Endothelial cell of umbilical vein (primary cell): ENCODE measurements around the gene METTL16. TPM values are rescaled to one million over a fixed set of nuclear protein-coding genes. Genes with fewer than 3 reads are reported as not detected.

ENCODE experiments used
- BruUV-seq: library from RNA; stranded (reverse); fragments of 400-500 nt; replicated peaks from 2 replicates; lab custom pipeline; 2021; lab: Mats Ljungman, UMichigan
- CTCF ChIA-PET: fragments of 300-600, 350-600 bp; sonication (Branson Sonifier 250); formaldehyde crosslinking; loops from one replicate; lab custom pipeline; 2021; ENCODE audit warnings: antibody characterized with exemption, inconsistent platforms; lab: Charles Lee
- POLR2A ChIA-PET: fragments of 300-600, 350-600 bp; sonication (Branson Sonifier 250); formaldehyde crosslinking; loops from one replicate; lab custom pipeline; 2021; ENCODE audit warnings: antibody characterized with exemption, inconsistent platforms; lab: Charles Lee
- DNase-seq: peaks from one replicate; pipeline ENCODE4 v3.0.0-alpha.2; 2011; ENCODE audit warnings: low read depth, low spot score
- FAIRE-seq: peaks from 2 replicates; lab custom pipeline; 2011; peaks lifted over from hg19 to GRCh38; lab: Jason Lieb, UNC
- H2AFZ ChIP-seq: 2 replicates; pipeline ENCODE4 v1.6.0; 2012; ENCODE audit warnings: low read depth, low read length, control low read depth, inconsistent platforms
- H3K27ac ChIP-seq: 2 replicates; pipeline ENCODE4 v1.5.1; 2011; ENCODE audit warnings: low read depth, mild to moderate bottlenecking, control low read depth, low read length, moderate library complexity; ENCODE audit not compliant: insufficient read depth
- H3K27me3 ChIP-seq, 2 experiments: 2 replicates each; pipeline versions ENCODE4 v1.6.0 to v1.6.1; 2011; ENCODE audit warnings: low read length in 2 of 2, mixed read lengths in 1 of 2; ENCODE audit not compliant: control insufficient read depth in 2 of 2, insufficient read depth in 2 of 2
- H3K36me3 ChIP-seq, 2 experiments: 2 replicates in 1 of 2; 3 replicates in 1 of 2; pipeline ENCODE4 v1.5.1; 2011; ENCODE audit warnings: low read length in 2 of 2, mild to moderate bottlenecking in 1 of 2, moderate library complexity in 1 of 2; ENCODE audit not compliant: control insufficient read depth in 2 of 2, insufficient read depth in 2 of 2; ENCODE audit errors: extremely low read depth in 1 of 2
- H3K4me1 ChIP-seq: 3 replicates; pipeline ENCODE4 v1.5.1; 2011; ENCODE audit warnings: mild to moderate bottlenecking, low read length; ENCODE audit not compliant: control insufficient read depth, insufficient read depth; ENCODE audit errors: extremely low read depth
- H3K4me2 ChIP-seq: 2 replicates; pipeline ENCODE4 v1.6.1; 2011; ENCODE audit warnings: low read length, control low read depth, mixed read lengths; ENCODE audit not compliant: insufficient read depth
- H3K4me3 ChIP-seq, 3 experiments: fragments of 200-600 bp in 1 of 3; sonication (generic), shearing (Covaris generic) in 1 of 3; replicated peaks in 1 of 3; 2 replicates each; pipeline ENCODE4 v1.5.1; 2011 to 2016; ENCODE audit warnings: control low read depth in 3 of 3, low read length in 3 of 3, mild to moderate bottlenecking in 2 of 3, inconsistent platforms in 1 of 3, low read depth in 1 of 3, moderate library complexity in 1 of 3; ENCODE audit not compliant: insufficient read depth in 1 of 3
- H3K79me2 ChIP-seq: 2 replicates; pipeline ENCODE4 v1.6.0; 2012; ENCODE audit warnings: low read length, inconsistent platforms; ENCODE audit not compliant: control insufficient read depth, insufficient read depth
- H3K9ac ChIP-seq: replicated peaks from 2 replicates; pipeline ENCODE3; 2011; ENCODE audit warnings: low read length, control low read depth; ENCODE audit not compliant: insufficient read depth; ENCODE audit errors: extremely low read depth
- H3K9me1 ChIP-seq: replicated peaks from 3 replicates; pipeline ENCODE4 v1.6.0; 2011; ENCODE audit warnings: mild to moderate bottlenecking, low read length; ENCODE audit not compliant: control insufficient read depth, insufficient read depth; ENCODE audit errors: extremely low read depth
- H3K9me3 ChIP-seq: replicated peaks from 2 replicates; pipeline ENCODE4 v1.5.1; 2012; ENCODE audit warnings: low read length, inconsistent platforms; ENCODE audit not compliant: control insufficient read depth, insufficient read depth
- H4K20me1 ChIP-seq: replicated peaks from 2 replicates; pipeline ENCODE3; 2011; ENCODE audit warnings: mild to moderate bottlenecking, low read length; ENCODE audit not compliant: control insufficient read depth, insufficient read depth; ENCODE audit errors: extremely low read depth
- EZH2 ChIP-seq: IDR thresholded peaks from 2 replicates; pipeline ENCODE4 v1.6.1; 2012; ENCODE audit warnings: borderline replicate concordance, low read depth, mild to moderate bottlenecking, moderate library complexity, low read length, inconsistent platforms; ENCODE audit not compliant: severe bottlenecking
- FOS ChIP-seq: IDR thresholded peaks from 2 replicates; pipeline ENCODE4 v1.6.1; 2011; ENCODE audit warnings: mild to moderate bottlenecking, low read length, moderate library complexity, borderline replicate concordance; ENCODE audit not compliant: insufficient read depth
- GATA2 ChIP-seq: IDR thresholded peaks from 2 replicates; pipeline ENCODE4 v1.7.0; 2011; ENCODE audit warnings: low read depth, mild to moderate bottlenecking, moderate library complexity, mixed read lengths, low read length; ENCODE audit not compliant: insufficient read length, insufficient read depth
- JUN ChIP-seq: IDR thresholded peaks from 2 replicates; pipeline ENCODE4 v1.6.1; 2011; ENCODE audit warnings: borderline replicate concordance, low read depth; ENCODE audit not compliant: insufficient read length, insufficient read depth
- MAX ChIP-seq: IDR thresholded peaks from 2 replicates; pipeline ENCODE4 v1.6.1; 2011; ENCODE audit not compliant: insufficient read depth, insufficient read length
- MYC ChIP-seq: IDR thresholded peaks from one replicate; pipeline ENCODE4 v1.6.1; 2011; ENCODE audit warnings: mild to moderate bottlenecking, low read depth, low read length
- POLR2A ChIP-seq: IDR thresholded peaks from 2 replicates; pipeline ENCODE4 v1.6.1; 2012; ENCODE audit warnings: low read depth, mild to moderate bottlenecking, control low read depth, low read length
- POLR2AphosphoS5 ChIP-seq: IDR thresholded peaks from 2 replicates; pipeline ENCODE4 v1.6.1; 2012; ENCODE audit warnings: low read depth, mild to moderate bottlenecking, control low read depth, low read length, moderate library complexity; ENCODE audit not compliant: insufficient read depth
- dilution Hi-C: fragments of 300-500 bp; cut with MboI; formaldehyde crosslinking; loops from one replicate; pipeline ENCODE4 v1.15.0; 2019; ENCODE audit warnings: low sequenced_read_pairs; ENCODE audit not compliant: extremely low pct_ligation_motif_present
- intact Hi-C: fragments of 100-400 bp; cut with micrococcal nuclease; formaldehyde crosslinking; loops from one replicate; pipeline ENCODE4 v1.10.0; 2022
- polyA plus RNA-seq, 4 experiments: library from polyadenylated mRNA; depleted of rRNA in 3 of 4; stranded (reverse) in 3 of 4; unstranded in 1 of 4; fragments of >200 nt; gene quantifications; 2 replicates each; pipeline versions ENCODE4 v1.2.1 to v1.2.3, GENCODE V29; 2011 to 2012; ENCODE audit warnings: missing spikeins in 1 of 4
- total RNA-seq: library from RNA; stranded (reverse); gene quantifications from 2 replicates; pipeline ENCODE4 v1.2.3, GENCODE V29; 2021
- TF ChIP-seq, protein P1 (sequence below), 2 donors: IDR thresholded peaks; 1 replicate in 1 of 2; 2 replicates in 1 of 2; pipeline ENCODE4 v1.5.1; 2011; ENCODE audit warnings: low read length in 2 of 2, mild to moderate bottlenecking in 2 of 2, moderate library complexity in 2 of 2, control low read depth in 1 of 2, inconsistent platforms in 1 of 2, low read depth in 1 of 2; ENCODE audit not compliant: insufficient read depth in 1 of 2; ENCODE audit errors: extremely low read depth in 1 of 2

METTL16 gene
- total and polyA plus RNA-seq, 2 donors (not counting 3 experiments of a cell fraction or from before 2014, with no cell fraction given): 11.0 to 24.7 TPM

- no peak overlapping the region for H2AFZ ChIP-seq
- H4K20me1 ChIP-seq: no peaks in the 10 kb centered on the region
- POLR2A ChIA-PET: no interaction called here
- CTCF ChIA-PET: interaction anchor here (1.5 to 4.8 kb wide), 4 partner anchors 11 to 22 kb away, joined by 5 to 58 read pairs (median 27); no protein-coding TSS in a partner anchor
- no TSS peak for BruUV-seq
- peaks cover 42% of the 10 kb centered on the region for H3K4me1 ChIP-seq
- no peaks in the 10 kb centered on the region for H3K9me1 ChIP-seq
- H3K9me3 ChIP-seq: no peaks in the 10 kb centered on the region
- H3K4me2 ChIP-seq: peak overlapping the region; percentile 13
- peak; percentile 33 for FAIRE-seq
- DNase-seq: no peak
- H3K4me3 ChIP-seq: peak overlapping the region in 1 of 3 experiments; percentile 24
- H3K27me3 ChIP-seq: no peaks in the 10 kb centered on the region
- dilution Hi-C loops (no loop called here), intact Hi-C loops (loop anchor here (1.0 to 5.0 kb wide), 2 partner anchors 7 to 677 kb away; partner anchors contain the start of gene MNT)
- H3K79me2 ChIP-seq: peaks cover 24% of the 10 kb centered on the region
- H3K36me3 ChIP-seq: no peaks in the 10 kb centered on the region
- TF ChIP-seq MYC (no peak), EZH2 (no peak), GATA2 (no peak), MAX (no peak), FOS (no peak), POLR2A (no peak), POLR2AphosphoS5 (no peak), JUN (no peak)
- TF ChIP-seq, protein P1, sequence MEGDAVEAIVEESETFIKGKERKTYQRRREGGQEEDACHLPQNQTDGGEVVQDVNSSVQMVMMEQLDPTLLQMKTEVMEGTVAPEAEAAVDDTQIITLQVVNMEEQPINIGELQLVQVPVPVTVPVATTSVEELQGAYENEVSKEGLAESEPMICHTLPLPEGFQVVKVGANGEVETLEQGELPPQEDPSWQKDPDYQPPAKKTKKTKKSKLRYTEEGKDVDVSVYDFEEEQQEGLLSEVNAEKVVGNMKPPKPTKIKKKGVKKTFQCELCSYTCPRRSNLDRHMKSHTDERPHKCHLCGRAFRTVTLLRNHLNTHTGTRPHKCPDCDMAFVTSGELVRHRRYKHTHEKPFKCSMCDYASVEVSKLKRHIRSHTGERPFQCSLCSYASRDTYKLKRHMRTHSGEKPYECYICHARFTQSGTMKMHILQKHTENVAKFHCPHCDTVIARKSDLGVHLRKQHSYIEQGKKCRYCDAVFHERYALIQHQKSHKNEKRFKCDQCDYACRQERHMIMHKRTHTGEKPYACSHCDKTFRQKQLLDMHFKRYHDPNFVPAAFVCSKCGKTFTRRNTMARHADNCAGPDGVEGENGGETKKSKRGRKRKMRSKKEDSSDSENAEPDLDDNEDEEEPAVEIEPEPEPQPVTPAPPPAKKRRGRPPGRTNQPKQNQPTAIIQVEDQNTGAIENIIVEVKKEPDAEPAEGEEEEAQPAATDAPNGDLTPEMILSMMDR (IDR thresholded peaks at IDR 0.05; ENCODE audit: extremely low read depth in 1 of 2, insufficient read depth in 1 of 2, low read depth in 1 of 2, low read length in 2 of 2): no peak
- peak overlapping the region; percentile 17 for H3K9ac ChIP-seq
- H3K27ac ChIP-seq: peak overlapping the region; percentile 44
Measured at GRCh38 chr17:2393954-2394749, 117.5 kb downstream of the METTL16 start.
